KG1 (cell line): ENCODE results near the gene FOCAD.
"Not testable (repeated sequence)": the region's sequence is repeated elsewhere in the genome, so short reads cannot be mapped to it uniquely, and the experiment has no call there.

ENCODE experiments used
- DNase-seq: peaks from one replicate; lab custom pipeline; 2025; lab: John Stamatoyannopoulos, UW

FOCAD gene

GRCh38 chr9:20673537-20673936 lies 10.5 kb upstream of the FOCAD start:
- not testable (repeated sequence) for DNase-seq

- DNase-seq = no peak
Observed at GRCh38 chr9:20681467-20681866, 2.6 kb upstream of the FOCAD start.

DNA sequence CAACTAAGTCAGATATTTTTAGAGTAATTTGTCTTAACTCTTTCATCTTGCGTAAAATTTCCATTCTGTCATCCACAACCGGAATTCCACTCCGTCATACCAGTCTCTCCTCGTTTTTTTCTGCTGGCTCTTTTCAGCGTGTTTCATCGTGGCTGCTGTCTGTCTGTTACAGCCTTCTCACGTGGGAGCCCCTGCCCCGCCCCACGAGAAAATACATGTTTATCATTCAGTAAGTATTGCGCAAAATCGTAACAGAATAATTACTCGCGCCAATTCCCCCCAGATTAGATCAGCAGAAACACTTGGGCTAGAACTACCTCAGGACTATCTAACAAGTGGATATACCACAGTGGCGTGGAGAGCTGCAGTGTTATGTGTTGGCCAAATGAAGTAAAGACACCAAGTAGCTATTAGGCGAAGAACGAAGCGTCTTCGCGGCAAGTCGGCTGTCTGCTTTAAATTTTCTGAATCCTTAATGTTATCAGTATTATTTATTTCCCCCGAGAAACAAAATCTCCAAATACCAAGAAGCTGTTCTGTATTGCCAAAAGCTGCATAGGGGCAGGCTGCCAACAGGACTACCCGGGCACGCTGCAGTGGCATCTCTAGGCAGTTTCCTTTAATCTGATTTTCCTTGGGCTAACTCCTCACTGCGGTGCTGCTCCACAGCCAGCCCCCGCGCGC lies 566 bp upstream of the FOCAD start:
- peak; percentile 40 for DNase-seq

DNA sequence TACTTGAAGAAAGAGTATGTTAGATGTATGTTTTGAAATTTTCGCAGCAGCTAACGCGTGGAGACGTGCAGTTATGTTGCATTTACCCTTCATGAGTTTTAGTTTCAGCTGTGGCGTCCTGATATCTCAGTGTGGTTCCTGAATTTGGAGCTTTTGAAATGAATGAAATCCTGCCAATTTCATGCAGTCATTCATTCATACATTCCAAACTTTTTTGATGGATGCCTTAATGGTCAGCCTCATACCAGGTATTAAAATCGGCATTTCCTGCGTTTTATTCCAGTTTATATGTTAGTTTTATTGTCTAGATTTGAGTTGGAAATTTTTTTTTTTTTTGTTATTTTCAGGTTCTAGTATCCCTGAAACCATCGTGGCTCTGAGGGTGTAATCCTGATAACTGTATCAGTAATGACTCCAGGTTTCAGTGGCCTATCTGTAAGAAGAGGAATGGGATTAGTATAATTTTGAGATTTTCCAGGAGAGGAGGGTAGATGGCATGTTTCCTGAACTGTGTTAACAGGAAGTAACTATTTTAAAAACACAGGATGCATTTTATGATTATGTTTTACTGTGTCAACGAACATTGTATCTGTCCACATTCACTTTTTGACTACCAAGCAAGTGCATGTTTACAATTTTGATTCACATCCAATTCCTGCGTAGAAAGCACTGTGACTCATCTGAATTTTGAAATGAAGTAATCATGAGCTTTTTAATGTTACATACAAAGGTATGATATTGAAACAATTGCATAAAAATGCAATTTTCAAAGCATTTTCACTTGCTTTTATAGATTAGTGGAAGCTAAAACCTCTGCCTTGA lies 1.0 kb downstream of the FOCAD start:
- no peak for DNase-seq

GRCh38 chr9:20685769-20686168 lies 1.7 kb downstream of the FOCAD start:
- DNase-seq = no peak

GRCh38 chr9:20689833-20690232 lies 5.8 kb downstream of the FOCAD start:
- no peak for DNase-seq

DNA sequence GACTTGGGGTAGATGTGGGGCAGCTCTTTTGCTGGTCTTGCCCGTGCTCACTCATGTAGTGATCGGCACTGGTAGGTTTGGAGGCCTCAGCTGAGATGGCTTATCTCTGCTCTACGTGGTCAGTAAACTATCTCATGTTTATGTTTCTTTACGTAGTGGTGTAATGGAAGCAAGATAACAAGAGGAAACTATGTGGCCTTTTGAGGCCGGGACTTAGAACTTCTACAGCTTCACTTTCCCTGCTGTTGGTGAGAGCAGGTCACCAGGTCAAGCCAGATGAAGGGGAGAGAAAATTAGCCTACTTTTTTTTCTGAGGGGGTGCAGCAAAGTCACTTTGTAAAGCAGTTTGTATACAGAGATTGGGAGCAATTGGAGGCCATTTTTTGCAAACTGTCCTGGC lies 8.5 kb downstream of the FOCAD start:
- DNase-seq = no peak

DNA sequence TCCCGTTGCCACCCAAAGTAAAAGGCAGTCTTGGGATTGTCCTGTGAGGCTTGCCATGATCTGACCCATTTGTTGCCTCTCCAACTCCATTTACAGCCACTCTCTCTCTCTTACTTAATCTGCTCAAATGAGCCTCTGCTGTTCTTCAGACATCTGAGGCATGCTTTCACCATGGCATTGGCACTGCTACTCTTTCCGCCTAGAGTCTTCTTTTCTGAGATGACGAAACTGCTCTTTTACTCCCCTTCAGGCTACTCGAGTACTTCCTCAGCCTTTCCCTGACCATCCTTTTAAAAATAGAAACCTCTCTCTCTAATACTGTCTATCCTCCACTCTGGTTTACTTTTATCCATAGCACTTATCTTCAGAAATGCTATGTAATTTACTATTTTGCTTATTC lies 9.0 kb downstream of the FOCAD start:
- no peak for DNase-seq

DNA sequence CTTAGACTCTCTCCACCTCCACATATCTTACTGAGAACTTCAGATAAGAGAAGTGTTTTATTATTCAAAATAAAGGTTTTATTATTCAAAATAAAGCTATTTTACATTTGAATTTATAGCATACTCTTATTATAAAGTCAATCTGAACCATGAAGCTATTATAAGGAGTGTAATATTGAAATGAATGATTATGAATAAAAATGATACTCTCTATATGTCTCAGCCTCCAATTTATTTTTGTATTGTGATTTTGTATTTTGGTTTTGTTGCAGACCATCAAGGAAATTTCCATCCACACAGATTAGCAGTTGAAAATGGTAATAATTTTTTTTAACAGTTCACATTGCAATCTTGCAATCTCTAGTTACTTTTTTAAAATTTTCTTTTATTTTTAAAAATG lies 10.2 kb downstream of the FOCAD start:
- no peak for DNase-seq

- no peak for DNase-seq
Observed at GRCh38 chr9:20697021-20697719, 13.1 kb downstream of the FOCAD start.

- DNase-seq = no peak
Observed at GRCh38 chr9:20698782-20699181, 14.7 kb downstream of the FOCAD start.

DNA sequence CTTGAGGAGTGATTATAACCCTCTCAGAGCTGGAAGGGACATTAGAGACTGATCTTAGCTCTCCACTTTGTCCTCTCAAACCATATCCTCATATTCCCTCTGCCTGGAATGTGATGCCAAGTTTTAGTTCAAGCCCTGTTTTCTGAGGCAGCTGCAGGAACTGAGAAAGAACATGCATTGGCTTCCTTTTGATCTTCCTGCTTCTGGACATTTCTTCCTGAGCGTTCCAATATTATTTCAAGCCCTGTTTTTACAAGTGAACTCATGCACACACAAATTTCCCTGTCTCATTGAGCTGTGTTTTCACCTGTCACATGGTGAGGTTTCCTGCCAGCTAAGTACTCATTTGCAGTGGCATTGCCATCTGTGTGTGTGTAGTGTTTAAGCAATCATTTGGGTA lies 17.0 kb downstream of the FOCAD start:
- no peak for DNase-seq

- DNase-seq = no peak
Observed at GRCh38 chr9:20702570-20702969, 18.5 kb downstream of the FOCAD start.

- no peak for DNase-seq
Observed at GRCh38 chr9:20703146-20703545, 19.1 kb downstream of the FOCAD start.

GRCh38 chr9:20707708-20708107 lies 23.6 kb downstream of the FOCAD start:
- DNase-seq = no peak

GRCh38 chr9:20713172-20713571 lies 29.1 kb downstream of the FOCAD start:
- DNase-seq = no peak

DNA sequence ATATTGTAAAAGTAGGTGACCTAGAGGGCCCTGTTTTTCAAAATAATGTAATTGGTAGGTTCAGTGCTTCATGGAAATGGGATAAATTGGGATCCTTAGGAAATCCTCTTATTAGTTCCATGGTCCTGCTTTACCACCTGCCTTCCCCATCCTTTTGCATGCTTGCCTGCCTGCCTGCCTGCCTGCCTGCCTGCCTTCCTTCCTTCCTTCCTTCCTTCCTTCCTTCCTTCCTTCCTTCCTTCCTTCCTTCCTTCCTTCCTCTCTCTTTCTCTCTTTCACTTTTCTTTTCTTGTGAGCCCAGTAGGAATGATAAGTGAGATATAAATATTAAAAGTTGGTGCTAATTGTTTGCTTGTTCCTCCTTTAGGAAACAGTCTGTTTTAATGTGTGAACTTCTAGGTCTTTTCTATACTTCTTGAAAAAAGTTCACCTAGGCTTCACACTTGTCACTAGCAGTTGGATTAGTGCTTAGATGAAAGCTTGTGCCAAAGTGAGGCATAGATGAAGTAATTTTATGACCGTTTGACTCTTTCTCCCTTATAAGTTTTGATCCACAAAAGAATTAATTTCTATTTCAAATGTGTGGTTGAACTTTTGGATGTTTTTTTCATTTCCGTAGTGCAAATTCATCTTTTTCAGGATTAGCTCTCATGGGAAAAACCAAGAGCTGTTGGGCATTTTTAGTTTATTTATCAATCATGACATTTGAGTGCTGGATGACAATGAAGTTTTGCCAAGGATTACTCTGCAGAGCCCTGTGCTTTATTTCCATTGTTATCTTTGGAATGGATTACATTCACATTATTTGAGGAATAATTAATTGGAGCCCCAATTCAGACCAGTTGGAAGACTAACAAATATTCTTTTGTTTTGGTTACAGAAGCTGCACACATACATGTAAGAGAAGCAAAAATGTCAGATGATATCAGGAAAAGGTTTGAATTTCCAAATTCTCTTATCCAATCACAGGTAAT lies 30.7 kb downstream of the FOCAD start:
- DNase-seq = no peak

DNA sequence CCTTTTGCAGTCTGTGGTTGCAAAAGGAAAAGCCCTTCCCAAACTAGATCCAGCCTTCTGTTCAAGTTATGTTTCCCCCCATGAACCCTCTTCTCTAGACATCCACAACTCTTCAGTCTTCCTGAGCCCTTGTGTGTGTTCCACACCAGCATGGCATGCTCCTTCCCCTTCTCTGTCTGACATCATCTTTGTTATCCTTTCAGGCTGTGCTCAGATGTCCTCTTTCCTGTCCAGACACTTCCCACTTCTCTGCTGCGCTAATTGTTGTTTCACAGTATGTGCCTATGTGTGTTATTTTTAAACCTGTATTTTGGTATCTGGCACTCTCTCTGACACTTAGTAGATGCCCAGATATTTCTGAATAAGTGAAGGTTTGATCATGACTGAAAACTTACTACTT lies 38.2 kb downstream of the FOCAD start:
- no peak for DNase-seq

GRCh38 chr9:20725675-20726074 lies 41.6 kb downstream of the FOCAD start:
- no peak for DNase-seq

GRCh38 chr9:20726144-20726543 lies 42.1 kb downstream of the FOCAD start:
- no peak for DNase-seq

GRCh38 chr9:20728493-20729220 lies 44.6 kb downstream of the FOCAD start:
- no peak for DNase-seq
